22Rv1 (cell line): ENCODE data around the gene DLG1.
"Not testable (repeated sequence)": the region's sequence is repeated elsewhere in the genome, so short reads cannot be mapped to it uniquely, and the experiment has no call there.

ENCODE experiments used
- CTCF ChIP-seq: fragments of 450-650 bp; IDR thresholded peaks from 2 replicates; pipeline ENCODE4 v1.5.1; 2017; ENCODE audit warnings: mild to moderate bottlenecking
- ZFX ChIP-seq: fragments of 450-650 bp; IDR thresholded peaks from 2 replicates; pipeline ENCODE4 v1.6.1; 2017; ENCODE audit warnings: antibody characterized with exemption, borderline replicate concordance

- not testable (repeated sequence) for TF ChIP-seq CTCF, ZFX
Measured at GRCh38 chr3:197211698-197212097, 86.7 kb downstream of the DLG1 start.
